ENCODE results near the gene AIF1.
"Not testable (repeated sequence)": the region's sequence is repeated elsewhere in the genome, so short reads cannot be mapped to it uniquely, and the experiment has no call there.

AIF1 gene

DNA sequence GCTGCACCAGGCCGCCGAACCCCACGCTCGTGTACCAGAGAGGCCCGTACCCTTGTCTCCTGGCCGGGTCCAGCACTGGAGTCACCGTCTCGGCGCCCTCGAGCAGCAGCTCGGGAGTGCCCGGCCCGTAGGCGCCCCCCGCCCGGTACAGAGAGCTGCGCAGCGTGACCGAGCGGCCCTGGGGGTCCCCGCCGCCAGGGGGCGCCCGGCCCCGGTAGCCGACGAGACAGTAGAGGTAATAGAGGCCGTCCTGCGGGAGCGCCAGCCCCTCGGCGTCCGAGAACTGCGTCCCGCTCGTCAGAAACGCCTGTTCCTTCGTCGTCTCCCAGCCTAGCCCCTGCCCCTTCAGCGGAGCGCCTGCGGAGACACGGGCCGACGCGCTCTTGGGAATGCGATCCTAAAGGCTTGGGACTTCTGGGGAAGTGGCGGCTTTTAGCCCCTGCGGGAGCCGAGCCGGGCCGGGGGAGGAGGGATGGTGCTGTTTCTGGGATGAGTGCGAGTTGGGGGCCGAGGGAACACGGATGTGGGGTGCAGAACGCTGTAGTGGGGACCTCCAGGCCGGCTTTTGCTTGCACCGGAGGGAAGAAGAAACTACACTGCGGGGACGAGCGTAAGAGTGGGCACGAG is 34.1 kb upstream of the AIF1 start:
- peak; percentile 64 for DNase-seq

DNA sequence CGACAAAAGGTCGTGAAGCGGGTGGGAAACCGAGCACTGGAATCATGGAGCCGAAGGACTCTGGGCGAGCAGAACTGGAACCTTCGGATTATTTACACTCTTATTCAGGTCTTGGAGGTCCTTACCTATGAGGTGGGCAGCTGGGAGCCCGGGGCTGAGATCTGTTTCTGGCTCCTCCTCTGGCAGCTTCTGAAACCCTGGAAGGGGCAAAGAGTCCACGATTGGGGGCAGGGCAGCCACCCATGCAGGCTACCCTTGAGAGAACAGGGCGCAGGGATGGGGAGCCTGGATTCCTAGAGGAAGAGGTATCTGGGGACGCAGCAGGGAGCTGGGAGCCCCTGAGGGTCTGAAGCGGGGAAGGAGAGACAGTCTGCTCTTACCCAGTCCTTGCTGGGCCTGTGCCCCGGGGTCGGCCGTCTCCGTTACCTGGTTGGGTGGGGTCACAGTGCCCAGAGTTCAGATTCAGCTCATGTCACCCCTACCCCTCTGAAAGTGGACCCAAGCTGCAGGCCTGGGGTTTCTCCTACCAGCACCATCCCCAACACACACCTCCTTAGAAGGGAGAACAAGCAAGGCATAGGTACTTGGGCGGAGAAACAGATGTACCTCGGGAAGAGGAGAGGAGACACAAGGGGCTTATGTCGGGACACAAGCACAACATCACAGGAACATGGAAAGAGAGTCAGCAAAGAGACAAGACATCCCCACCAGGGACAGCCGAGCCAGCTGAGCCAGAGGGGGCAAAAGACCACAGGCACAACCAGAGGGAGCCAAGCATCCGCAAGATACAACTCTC is 33.4 kb upstream of the AIF1 start:
- DNase-seq, result no peak

GRCh38 chr6:31582230-31582643 is 32.8 kb upstream of the AIF1 start, which contains the start of gene LTB:
TSS of gene LTB (minus strand) at chr6:31582424. CDS start at chr6:31582417, 7 bp downstream.
- no peak for DNase-seq

- no peak for DNase-seq
These were observed 29.5 kb upstream of the AIF1 start for GRCh38 chr6:31585491-31585890.

GRCh38 chr6:31586008-31586407 is 29.0 kb upstream of the AIF1 start, which contains the start of gene LST1:
TSS of gene LST1 (plus strand) at chr6:31586277. CDS start at chr6:31587300, 1,023 bp downstream.
- no peak for DNase-seq

- DNase-seq, result no peak
These were observed 28.3 kb upstream of the AIF1 start for GRCh38 chr6:31586599-31587281.

DNA sequence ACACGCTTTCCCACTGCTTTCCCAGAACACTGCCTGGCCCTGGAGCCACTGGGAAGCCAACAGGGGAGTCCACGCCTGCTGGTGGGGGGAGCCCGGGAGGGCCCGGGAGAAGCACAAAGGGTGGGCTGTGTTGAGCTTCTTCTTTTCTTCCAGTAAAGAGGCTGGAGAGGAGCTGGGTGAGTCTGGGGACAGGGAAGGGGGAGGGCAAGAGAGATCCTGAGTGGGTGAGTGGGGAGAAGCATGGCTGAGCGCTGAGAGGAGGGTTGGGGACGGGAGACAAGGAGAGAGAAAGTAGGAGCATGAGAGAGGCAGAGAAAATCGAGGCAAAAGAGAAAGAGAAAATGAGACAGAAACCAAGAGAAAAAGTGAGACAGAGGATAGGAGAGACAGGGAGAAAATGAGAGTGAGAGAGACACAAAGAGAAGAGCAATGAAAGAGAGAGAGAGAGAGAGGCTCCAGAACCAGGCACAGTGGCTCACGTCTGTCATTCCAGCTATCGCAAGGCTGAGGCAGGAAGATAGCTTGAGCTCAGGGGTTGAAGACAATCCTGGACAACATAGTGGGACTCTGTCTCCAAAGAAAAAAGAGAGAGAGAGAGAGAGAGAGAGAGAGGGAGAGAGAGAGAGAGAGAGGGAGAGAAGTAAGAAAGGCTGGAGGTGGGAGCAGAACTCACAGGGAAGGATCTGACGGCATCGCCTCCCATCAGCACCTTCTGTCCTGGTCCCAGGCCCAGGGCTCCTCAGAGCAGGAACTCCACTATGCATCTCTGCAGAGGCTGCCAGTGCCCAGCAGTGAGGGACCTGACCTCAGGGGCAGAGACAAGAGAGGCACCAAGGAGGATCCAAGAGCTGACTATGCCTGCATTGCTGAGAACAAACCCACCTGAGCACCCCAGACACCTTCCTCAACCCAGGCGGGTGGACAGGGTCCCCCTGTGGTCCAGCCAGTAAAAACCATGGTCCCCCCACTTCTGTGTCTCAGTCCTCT is 26.9 kb upstream of the AIF1 start:
- no peak for DNase-seq

- DNase-seq, result no peak
These were observed 26.0 kb upstream of the AIF1 start for GRCh38 chr6:31588871-31589650.

DNA sequence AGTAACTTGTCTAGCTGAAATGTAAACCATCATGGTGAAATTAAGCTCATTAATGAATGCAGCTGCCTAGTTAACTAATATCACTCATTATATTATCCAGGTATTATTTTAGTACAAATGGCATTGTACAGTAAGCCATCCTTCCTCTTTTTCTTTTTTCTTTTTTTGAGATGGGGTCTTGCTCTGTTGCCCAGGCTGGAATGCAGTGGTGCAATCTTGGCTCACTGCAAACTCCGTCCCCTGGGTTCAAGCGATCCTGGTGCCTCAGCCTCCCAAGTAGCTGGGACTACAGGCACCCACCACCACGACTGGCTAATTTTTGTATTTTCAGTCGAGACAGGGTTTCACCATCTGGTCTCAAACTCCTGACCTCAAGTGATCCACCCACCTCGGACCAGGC is 24.3 kb upstream of the AIF1 start:
- not testable (repeated sequence) for DNase-seq

- no peak for DNase-seq
These were observed 22.6 kb upstream of the AIF1 start for GRCh38 chr6:31592396-31592771.

GRCh38 chr6:31597006-31597405 is 18.0 kb upstream of the AIF1 start:
- peak; percentile 36 for DNase-seq

DNA sequence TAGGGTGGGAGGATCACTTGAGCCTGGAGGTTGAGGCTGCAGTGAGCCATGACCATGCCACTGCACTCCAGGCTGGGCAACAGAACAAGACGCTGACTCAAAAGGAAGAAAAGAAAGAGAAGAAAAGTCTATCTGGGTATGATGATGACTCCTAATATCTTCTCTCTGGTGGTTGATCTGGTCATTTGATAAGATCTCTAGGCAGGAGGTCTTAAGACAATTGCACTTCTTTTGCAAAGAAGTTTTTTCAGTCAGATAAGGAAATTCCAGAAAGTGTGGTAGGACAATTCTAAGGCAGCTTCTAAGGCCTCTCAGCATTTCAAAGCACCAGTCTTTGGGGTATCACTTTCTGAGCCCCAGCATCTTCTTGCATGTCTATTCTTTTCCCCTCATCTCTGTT is 7.7 kb upstream of the AIF1 start:
- no peak for DNase-seq

DNA sequence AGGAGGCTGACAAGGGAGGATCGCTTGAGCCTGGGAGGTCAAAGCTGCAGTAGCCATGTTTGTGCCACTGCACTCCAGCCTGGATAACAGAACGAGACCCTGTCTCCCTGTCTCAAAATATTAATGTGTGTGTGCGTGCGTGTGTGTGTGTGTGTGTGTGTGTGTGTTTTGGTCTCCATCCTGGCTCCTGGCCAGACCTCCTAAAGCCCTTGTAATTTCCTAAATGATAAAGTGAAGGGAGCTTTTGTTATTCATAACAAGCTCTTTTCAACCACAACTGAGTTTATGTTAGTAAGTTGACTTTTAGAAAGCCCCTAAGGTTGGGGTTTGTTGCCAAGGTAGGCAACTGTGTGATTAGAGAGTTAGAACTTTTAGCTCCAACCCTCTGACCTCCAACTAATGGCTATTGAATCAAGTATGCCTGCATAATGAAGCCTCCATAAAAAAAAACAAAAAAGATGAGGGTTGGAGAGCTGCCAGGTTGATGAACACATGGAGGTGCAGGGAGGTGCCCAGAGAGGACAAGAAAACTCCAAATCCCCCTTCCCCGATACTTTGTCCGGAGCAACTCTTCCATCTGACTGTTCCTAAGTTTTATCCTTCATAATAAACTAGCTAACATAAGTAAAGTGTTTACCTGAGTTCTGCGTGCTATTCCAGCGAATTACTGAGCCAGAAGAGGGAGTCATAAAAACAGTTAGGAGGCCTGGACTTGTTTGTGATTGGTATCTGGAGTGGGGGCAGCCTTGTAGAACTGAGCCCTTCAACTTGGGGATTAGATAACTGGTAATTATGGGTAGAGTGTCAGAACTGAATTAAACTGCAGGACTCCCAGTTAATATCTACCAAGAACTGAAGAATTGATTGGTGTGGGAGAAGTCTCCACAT is 5.3 kb upstream of the AIF1 start:
- peak; percentile 98 for DNase-seq

DNA sequence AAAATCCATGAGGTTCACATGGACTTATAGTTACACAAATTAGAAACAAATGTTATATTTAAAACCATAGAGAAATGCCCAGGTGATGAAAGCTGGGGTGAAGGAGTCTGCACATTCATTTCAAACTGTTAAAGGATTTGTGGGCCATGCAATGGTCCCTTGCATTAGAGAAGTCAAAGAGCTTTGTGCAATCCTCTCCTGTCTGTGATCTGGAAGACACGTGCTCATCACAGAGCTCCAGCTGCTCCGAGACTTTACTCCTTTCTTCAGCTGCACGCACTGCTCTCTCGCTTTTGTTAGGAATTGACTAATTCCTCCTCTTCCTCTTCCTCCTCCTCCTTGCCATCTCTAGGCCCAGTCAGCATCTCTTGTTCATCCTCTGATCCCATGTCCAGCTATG is 4.1 kb upstream of the AIF1 start:
- no peak for DNase-seq

- DNase-seq, result no peak
These were observed 887 bp upstream of the AIF1 start for GRCh38 chr6:31614075-31614619.

- no peak for DNase-seq
These were observed 714 bp downstream of the AIF1 start for GRCh38 chr6:31615748-31616147.

DNA sequence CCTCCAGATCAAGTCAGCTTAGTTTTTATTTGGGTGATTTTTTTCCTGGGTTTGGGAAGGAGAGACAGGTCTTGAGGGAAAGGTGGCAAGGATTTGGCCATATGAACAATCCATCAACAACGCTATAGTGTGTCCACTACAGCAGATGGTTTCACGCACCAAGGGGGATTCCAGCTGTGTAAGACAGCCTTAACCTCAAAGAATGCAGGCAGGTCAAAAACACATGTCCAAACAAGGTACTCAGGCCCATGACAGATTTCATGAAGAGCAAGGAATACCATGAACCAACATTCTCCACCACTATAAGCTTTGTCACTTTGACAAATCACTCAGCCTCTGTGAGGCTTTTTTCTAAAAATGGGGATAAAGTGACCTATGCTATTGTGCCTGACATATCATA is 2.0 kb downstream of the AIF1 start:
- DNase-seq, result no peak

DNA sequence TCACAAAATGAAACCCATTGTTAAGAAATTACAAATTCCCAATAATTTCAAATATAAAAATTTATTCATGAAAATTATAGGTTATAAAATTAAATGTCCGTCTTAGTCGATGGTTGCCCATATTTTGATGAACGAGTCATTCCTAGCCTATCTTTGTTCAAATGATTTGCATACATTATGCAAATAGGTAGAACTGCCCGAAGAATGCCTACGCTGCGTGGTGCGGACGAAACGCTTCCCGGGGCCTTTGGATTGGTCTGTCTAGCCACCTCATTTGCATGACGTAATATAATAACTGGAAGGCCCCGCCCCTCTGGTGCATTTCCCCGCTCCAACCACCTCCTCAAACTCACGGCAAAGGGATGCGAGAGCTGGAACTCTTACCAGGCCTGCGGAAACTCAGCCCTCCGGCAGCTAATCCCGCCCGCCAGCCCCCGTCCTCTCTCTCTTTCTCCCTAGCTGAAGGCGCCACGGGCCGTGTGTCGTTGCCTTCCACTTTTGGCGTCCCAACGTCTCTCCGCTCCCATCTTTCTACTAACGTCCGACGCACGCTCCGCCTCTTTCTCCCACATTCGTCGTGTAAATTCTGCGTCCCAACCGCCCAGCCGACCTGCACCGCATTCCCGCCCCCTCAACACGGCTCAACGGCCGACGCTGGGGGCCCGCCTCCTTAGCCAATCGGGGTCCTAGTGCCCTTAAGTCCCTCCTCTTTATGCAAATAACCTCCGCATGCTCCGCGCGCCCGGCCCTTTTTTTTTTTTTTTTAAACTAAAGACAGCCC is 5.0 kb downstream of the AIF1 start:
- DNase-seq, result peak; percentile 99

GRCh38 chr6:31620586-31621319 is 5.7 kb downstream of the AIF1 start, which contains the start of gene PRRC2A:
TSS of gene PRRC2A (plus strand) at chr6:31620715. CDS start at chr6:31622790, 2,075 bp downstream.
- DNase-seq, result peak; percentile 64

All from NCI-H748 treated with DMSO at 0.1 percent for 48 hours (cell line).